Gastrocnemius medialis (tissue), 4 donors: ENCODE measurements around the gene MED27. TPM values are rescaled to one million over a fixed set of nuclear protein-coding genes. Genes with fewer than 3 reads are reported as not detected.

Experiments used
- ATAC-seq, 2 donors: fragments of 150-250 bp; one replicate each; pipeline ENCODE4 v1.9.1; 2016
- DNase-seq, 2 donors: peaks; one replicate each; pipeline ENCODE4 v3.0.0-alpha.2; 2019
- H3K27ac ChIP-seq, 4 donors: fragments of 200-600 bp; sonication (generic); 1 replicate in 1 of 4; 2 replicates in 3 of 4; pipeline ENCODE4 v1.5.1; 2016 to 2018; ENCODE audit warnings: mild to moderate bottlenecking in 2 of 4, moderate library complexity in 1 of 4
- H3K27me3 ChIP-seq, 3 donors: fragments of 200-600 bp; sonication (generic) in 2 of 3; 1 replicate in 1 of 3; 2 replicates in 2 of 3; pipeline versions ENCODE4 v1.5.1 to v1.6.0; 2016 to 2019; ENCODE audit warnings: mild to moderate bottlenecking in 1 of 3, moderate library complexity in 1 of 3
- H3K36me3 ChIP-seq, 2 donors: fragments of 200-600 bp; sonication (generic) in 1 of 2; one replicate each; pipeline ENCODE4 v1.5.1; 2017 to 2018
- H3K4me1 ChIP-seq, 2 donors: fragments of 200-600 bp; sonication (generic) in 1 of 2; one replicate each; pipeline ENCODE4 v1.5.1; 2016 to 2017; ENCODE audit warnings: mild to moderate bottlenecking in 2 of 2
- H3K4me3 ChIP-seq, 4 donors: fragments of 200-600 bp; sonication (generic) in 3 of 4; 1 replicate in 1 of 4; 2 replicates in 3 of 4; pipeline ENCODE4 v1.5.1; 2016 to 2019; ENCODE audit warnings: mild to moderate bottlenecking in 2 of 4
- H3K9me3 ChIP-seq, 3 donors: fragments of 200-600 bp; sonication (generic) in 2 of 3; 1 replicate in 1 of 3; 2 replicates in 2 of 3; pipeline ENCODE4 v1.5.1; 2016 to 2019
- POLR2A ChIP-seq, 2 donors: fragments of 450-650 bp; IDR thresholded peaks; one replicate each; pipeline ENCODE4 v1.6.1; 2017; ENCODE audit warnings: antibody characterized with exemption in 2 of 2, mild to moderate bottlenecking in 2 of 2, moderate library complexity in 2 of 2
- in situ Hi-C, 4 donors: fragments of 200-750 bp; cut with MboI; loops; one replicate each; pipeline versions ENCODE4 v1.15.0 to v1.8.0; 2017; ENCODE audit warnings: low sequenced_read_pairs in 4 of 4
- intact Hi-C: fragments of 100-400 bp; cut with DNase I; formaldehyde crosslinking; loops from one replicate; pipeline ENCODE4 v1.15.1; 2023; ENCODE audit warnings: low total_unique reads
- total RNA-seq, 4 donors: library from RNA; depleted of rRNA; stranded (reverse); fragments of >200 nt; gene quantifications; one replicate each; pipeline versions ENCODE4 v1.1.0 to v1.2.3, GENCODE V29; 2016
- TF ChIP-seq, protein P1 (sequence below), 5 experiments: fragments of 450-650 bp in 3 of 5; fragments of 200-600 bp in 2 of 5; sonication (generic) in 2 of 5; IDR thresholded peaks in 4 of 5; conservative IDR thresholded peaks in 1 of 5; 1 replicate in 4 of 5; 2 replicates in 1 of 5; pipeline ENCODE4 v1.5.1; 2016 to 2019; ENCODE audit warnings: antibody characterized with exemption in 5 of 5, mild to moderate bottlenecking in 3 of 5, moderate library complexity in 3 of 5

The MED27 gene
- total RNA-seq, 4 donors from 2014 or later = 11.6 to 20.3 (median 13.9) TPM

DNA sequence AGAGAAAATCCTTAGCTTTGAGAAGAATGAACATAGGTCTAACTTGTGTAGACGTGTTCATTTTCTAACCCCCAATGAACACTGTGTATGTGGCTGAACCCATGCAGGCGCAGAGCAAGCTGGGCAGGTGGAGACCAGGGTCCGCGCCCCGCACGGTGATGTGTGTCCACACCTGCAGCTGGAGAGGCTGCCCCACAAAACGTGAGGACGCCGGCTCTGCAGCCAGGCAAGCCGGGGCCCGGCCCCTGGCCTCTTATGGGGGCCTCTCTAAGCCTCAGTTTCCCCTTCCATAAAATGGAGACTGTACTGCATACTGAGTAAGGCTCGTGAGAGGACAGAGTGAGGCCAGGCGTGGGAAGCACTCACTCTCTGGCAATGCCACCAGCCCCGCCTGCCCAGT is 215.1 kb downstream of the MED27 start:
- intact Hi-C loops (no loop called here), in situ Hi-C loops (no loop called here)

DNA sequence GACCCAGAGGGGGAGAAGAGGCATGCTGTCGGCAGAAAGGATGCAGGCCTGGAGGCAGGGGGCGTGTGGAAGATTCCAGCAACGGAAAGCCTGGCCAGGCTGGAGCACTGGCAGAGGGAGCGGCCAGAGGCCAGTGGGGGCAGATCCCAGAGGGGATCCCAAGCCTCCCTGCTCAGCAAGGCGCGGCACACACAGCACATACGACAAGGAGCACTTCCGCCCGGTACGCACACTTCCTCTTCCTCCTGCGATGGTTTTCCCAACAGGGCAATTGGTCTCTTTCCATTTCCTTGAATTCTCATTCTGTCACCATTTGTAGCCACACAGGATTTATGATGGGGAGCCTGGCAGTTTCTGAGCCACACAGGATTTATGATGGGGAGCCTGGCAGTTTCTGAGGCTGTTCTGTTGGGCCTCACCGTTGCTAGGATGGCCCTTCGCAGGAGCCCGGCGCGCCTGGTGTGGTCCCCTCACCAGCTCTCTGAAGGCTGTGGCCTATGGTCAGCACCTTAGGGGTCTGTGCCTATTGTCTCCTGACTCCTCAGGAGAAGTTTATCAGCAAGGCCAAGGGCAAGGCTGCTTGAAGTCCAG is 216.3 kb downstream of the MED27 start:
- Histone ChIP-seq H3K27ac (no peak overlapping the region), H3K27me3 (no peaks in the 10 kb centered on the region), H3K4me1 (no peaks in the 10 kb centered on the region), H3K9me3 (no peaks in the 10 kb centered on the region), H3K4me3 (no peak overlapping the region), H3K36me3 (peaks cover 0 to 22% of the 10 kb centered on the region in 2 donors)
- in situ Hi-C loops = no loop called here
- ATAC-seq (no peak), DNase-seq (no peak)
- intact Hi-C loops = no loop called here
- TF ChIP-seq POLR2A (IDR thresholded peaks at IDR 0.05) = no peak
- TF ChIP-seq, protein P1, sequence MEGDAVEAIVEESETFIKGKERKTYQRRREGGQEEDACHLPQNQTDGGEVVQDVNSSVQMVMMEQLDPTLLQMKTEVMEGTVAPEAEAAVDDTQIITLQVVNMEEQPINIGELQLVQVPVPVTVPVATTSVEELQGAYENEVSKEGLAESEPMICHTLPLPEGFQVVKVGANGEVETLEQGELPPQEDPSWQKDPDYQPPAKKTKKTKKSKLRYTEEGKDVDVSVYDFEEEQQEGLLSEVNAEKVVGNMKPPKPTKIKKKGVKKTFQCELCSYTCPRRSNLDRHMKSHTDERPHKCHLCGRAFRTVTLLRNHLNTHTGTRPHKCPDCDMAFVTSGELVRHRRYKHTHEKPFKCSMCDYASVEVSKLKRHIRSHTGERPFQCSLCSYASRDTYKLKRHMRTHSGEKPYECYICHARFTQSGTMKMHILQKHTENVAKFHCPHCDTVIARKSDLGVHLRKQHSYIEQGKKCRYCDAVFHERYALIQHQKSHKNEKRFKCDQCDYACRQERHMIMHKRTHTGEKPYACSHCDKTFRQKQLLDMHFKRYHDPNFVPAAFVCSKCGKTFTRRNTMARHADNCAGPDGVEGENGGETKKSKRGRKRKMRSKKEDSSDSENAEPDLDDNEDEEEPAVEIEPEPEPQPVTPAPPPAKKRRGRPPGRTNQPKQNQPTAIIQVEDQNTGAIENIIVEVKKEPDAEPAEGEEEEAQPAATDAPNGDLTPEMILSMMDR (IDR thresholded peaks at IDR 0.05 in 4 of 5, conservative IDR thresholded peaks at IDR 0.05 in 1 of 5) = no peak

More for the DNA sequence above, 215.1 kb downstream of the MED27 start:
- Histone ChIP-seq H3K4me1 (no peaks in the 10 kb centered on the region), H3K27ac (no peak overlapping the region), H3K4me3 (no peak overlapping the region), H3K27me3 (no peaks in the 10 kb centered on the region), H3K9me3 (no peaks in the 10 kb centered on the region), H3K36me3 (peaks cover 0 to 20% of the 10 kb centered on the region in 2 donors)
- DNase-seq = no peak
- TF ChIP-seq, protein P1 (IDR thresholded peaks at IDR 0.05 in 4 of 5, conservative IDR thresholded peaks at IDR 0.05 in 1 of 5) = no peak
- no peak for TF ChIP-seq POLR2A (IDR thresholded peaks at IDR 0.05)
- no peak for ATAC-seq

DNA sequence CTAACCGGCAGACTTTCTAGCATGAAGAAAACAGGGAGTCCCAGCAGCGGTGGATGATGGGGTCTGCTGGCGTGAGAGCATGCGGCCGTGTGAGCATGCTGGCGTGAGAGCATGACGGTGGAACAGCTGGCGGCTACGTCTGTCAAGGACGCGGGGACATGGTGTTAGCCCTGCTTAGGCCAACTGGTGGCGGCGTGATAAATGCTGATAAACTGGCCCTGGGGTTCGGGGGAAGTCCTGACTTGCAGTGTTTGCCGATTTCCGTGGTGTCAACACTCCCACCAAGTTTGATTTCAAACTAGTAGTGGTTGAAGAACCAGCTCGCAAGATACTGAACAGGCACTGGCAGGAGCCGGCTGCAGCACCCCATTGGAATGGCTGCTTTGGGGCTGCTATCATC is 217.4 kb downstream of the MED27 start:
- TF ChIP-seq, protein P1 (IDR thresholded peaks at IDR 0.05 in 4 of 5, conservative IDR thresholded peaks at IDR 0.05 in 1 of 5) = no peak
- TF ChIP-seq POLR2A (IDR thresholded peaks at IDR 0.05) = no peak
- Histone ChIP-seq H3K27me3 (no peaks in the 10 kb centered on the region), H3K4me1 (no peaks in the 10 kb centered on the region), H3K9me3 (no peaks in the 10 kb centered on the region), H3K4me3 (no peak overlapping the region), H3K36me3 (peaks cover 0 to 22% of the 10 kb centered on the region in 2 donors), H3K27ac (no peak overlapping the region)
- intact Hi-C loops (no loop called here), in situ Hi-C loops (no loop called here)
- ATAC-seq (no peak), DNase-seq (no peak)

DNA sequence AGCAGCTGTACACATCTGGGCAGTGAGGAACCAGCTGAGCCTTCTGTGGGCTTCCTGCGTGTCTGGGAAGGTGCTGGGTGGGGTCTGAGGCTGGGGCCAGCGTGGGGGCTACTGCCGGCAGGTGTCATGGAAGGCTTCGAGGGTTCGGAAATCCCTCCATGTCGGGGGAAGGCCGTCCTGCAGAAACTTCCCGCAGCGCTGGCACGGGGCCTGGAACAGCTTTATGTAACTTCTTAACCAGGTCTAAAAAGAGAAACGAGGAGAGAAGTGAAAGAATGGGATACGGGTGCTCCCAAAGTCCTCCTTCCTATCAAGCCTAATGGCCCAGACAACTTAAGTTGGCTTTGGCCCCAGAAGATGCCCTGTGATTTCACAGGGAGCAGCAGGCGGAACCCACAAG is 219.2 kb downstream of the MED27 start:
- intact Hi-C loops (no loop called here), in situ Hi-C loops (no loop called here)
- Histone ChIP-seq H3K27me3 (no peaks in the 10 kb centered on the region), H3K4me1 (no peaks in the 10 kb centered on the region), H3K27ac (no peak overlapping the region), H3K36me3 (peaks cover 0 to 22% of the 10 kb centered on the region in 2 donors), H3K4me3 (no peak overlapping the region), H3K9me3 (no peaks in the 10 kb centered on the region)
- no peak for ATAC-seq
- TF ChIP-seq POLR2A (IDR thresholded peaks at IDR 0.05) = no peak
- TF ChIP-seq, protein P1 (IDR thresholded peaks at IDR 0.05 in 4 of 5, conservative IDR thresholded peaks at IDR 0.05 in 1 of 5) = no peak
- no peak for DNase-seq

DNA sequence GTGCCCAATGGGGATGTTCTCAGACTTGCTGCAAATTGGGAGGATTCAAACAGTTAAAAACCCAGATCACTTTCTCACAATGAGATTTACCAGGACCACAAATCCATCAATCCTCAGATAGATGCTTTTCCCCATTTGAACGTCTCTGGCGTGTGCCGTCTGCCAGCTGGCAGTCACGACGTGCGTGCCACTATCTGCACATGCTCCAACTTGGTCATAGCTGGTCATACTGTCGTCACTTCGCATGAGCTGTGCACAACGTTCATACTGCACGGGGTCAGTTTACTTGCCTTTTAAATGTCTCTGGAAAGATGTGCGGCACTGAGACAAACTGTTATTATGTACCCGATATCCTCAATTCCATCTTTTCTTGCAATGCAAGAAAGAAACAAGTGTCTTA is 221.5 kb downstream of the MED27 start:
- intact Hi-C loops = no loop called here
- H3K4me3 ChIP-seq = no peak overlapping the region
- H3K27me3 ChIP-seq = no peaks in the 10 kb centered on the region
- no peak for TF ChIP-seq POLR2A (IDR thresholded peaks at IDR 0.05)
- TF ChIP-seq, protein P1 (IDR thresholded peaks at IDR 0.05 in 4 of 5, conservative IDR thresholded peaks at IDR 0.05 in 1 of 5) = no peak
- H3K4me1 ChIP-seq = no peaks in the 10 kb centered on the region
- no peak overlapping the region for H3K27ac ChIP-seq
- in situ Hi-C loops = no loop called here
- H3K9me3 ChIP-seq = no peaks in the 10 kb centered on the region
- ATAC-seq = no peak
- no peak for DNase-seq
- H3K36me3 ChIP-seq = peaks cover 0 to 22% of the 10 kb centered on the region in 2 donors
